Right lobe of liver (tissue), 4 donors: Measurements from ENCODE around the gene NGB.

ENCODE experiments used
- POLR2A ChIP-seq: fragments of 450-650 bp; IDR thresholded peaks from one replicate; pipeline ENCODE4 v1.6.1; 2017; ENCODE audit warnings: antibody characterized with exemption, mild to moderate bottlenecking
- TF ChIP-seq, protein P1 (sequence below), 4 donors: fragments of 200-600 bp in 3 of 4; fragments of 450-650 bp in 1 of 4; IDR thresholded peaks; one replicate each; pipeline versions ENCODE4 v1.5.1 to v1.8.0; 2016 to 2022; ENCODE audit warnings: antibody characterized with exemption in 4 of 4, mild to moderate bottlenecking in 2 of 4
- donor health status: DM: no; HTN: no; CAD: no.
- donor health status: DM: no; HTN: no; CAD: no.
- donor health status: DM: no; HTN: yes; CAD: no.

- TF ChIP-seq POLR2A, result no peak
- TF ChIP-seq, protein P1, sequence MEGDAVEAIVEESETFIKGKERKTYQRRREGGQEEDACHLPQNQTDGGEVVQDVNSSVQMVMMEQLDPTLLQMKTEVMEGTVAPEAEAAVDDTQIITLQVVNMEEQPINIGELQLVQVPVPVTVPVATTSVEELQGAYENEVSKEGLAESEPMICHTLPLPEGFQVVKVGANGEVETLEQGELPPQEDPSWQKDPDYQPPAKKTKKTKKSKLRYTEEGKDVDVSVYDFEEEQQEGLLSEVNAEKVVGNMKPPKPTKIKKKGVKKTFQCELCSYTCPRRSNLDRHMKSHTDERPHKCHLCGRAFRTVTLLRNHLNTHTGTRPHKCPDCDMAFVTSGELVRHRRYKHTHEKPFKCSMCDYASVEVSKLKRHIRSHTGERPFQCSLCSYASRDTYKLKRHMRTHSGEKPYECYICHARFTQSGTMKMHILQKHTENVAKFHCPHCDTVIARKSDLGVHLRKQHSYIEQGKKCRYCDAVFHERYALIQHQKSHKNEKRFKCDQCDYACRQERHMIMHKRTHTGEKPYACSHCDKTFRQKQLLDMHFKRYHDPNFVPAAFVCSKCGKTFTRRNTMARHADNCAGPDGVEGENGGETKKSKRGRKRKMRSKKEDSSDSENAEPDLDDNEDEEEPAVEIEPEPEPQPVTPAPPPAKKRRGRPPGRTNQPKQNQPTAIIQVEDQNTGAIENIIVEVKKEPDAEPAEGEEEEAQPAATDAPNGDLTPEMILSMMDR (IDR thresholded peaks at IDR 0.05), result no peak
Measured at GRCh38 chr14:77260199-77260598, 10.8 kb downstream of the NGB start.
